Caco-2 (cell line): ENCODE data around the gene ANGPTL2. TPM values are rescaled to one million over a fixed set of nuclear protein-coding genes. Genes with fewer than 3 reads are reported as not detected.

Source experiments
- BruUV-seq: library from RNA; stranded (reverse); fragments of 400-500 nt; replicated peaks from 2 replicates; lab custom pipeline; 2021; lab: Mats Ljungman, UMichigan
- CTCF ChIA-PET: fragments of 300-600 bp; sonication (Branson Sonifier 250); formaldehyde crosslinking; loops from one replicate; lab custom pipeline; 2022; ENCODE audit warnings: antibody characterized with exemption; lab: Charles Lee
- POLR2A ChIA-PET: fragments of 300-600 bp; sonication (Branson Sonifier 250); formaldehyde crosslinking; loops from one replicate; lab custom pipeline; 2022; ENCODE audit warnings: antibody characterized with exemption; lab: Charles Lee
- DNase-seq, 2 experiments: peaks; one replicate each; pipeline versions ENCODE4 v3.0.0 to v3.0.0-alpha.2; 2020 to 2022
- H3K27me3 ChIP-seq: replicated peaks from 2 replicates; pipeline ENCODE4 v1.6.0; 2011; ENCODE audit warnings: low read length; ENCODE audit not compliant: control insufficient read depth, insufficient read depth
- H3K36me3 ChIP-seq: 2 replicates; pipeline ENCODE4 v1.5.1; 2011; ENCODE audit warnings: low read length; ENCODE audit not compliant: control insufficient read depth, insufficient read depth
- H3K4me1 ChIP-seq: fragments of 250-450 bp; sonication (Bioruptor Pico); 2 replicates; pipeline ENCODE4 v1.5.1; 2020; ENCODE audit warnings: mild to moderate bottlenecking
- H3K4me3 ChIP-seq: 2 replicates; pipeline ENCODE4 v1.5.1; 2011; ENCODE audit warnings: low read depth, mild to moderate bottlenecking, control low read depth, low read length
- H3K9me3 ChIP-seq: fragments of 250-450 bp; sonication (Bioruptor Pico); 2 replicates; pipeline ENCODE4 v1.5.1; 2020; ENCODE audit warnings: mild to moderate bottlenecking, moderate library complexity
- H3K27ac Mint-ChIP-seq: one replicate; pipeline ENCODE4 v1.8.0; 2022; ENCODE audit warnings: mixed read lengths; ENCODE audit not compliant: unreplicated experiment
- H3K27me3 Mint-ChIP-seq: one replicate; pipeline ENCODE4 v1.8.0; 2022; ENCODE audit warnings: mixed read lengths; ENCODE audit not compliant: insufficient read depth, unreplicated experiment
- H3K36me3 Mint-ChIP-seq: one replicate; pipeline ENCODE4 v1.8.0; 2022; ENCODE audit warnings: mild to moderate bottlenecking, mixed read lengths; ENCODE audit not compliant: insufficient read depth, unreplicated experiment
- H3K4me1 Mint-ChIP-seq: one replicate; pipeline ENCODE4 v1.8.0; 2022; ENCODE audit warnings: low read depth, mixed read lengths; ENCODE audit not compliant: unreplicated experiment
- H3K4me3 Mint-ChIP-seq: one replicate; pipeline ENCODE4 v1.8.0; 2022; ENCODE audit warnings: mild to moderate bottlenecking, moderate library complexity, mixed read lengths; ENCODE audit not compliant: unreplicated experiment
- H3K9me3 Mint-ChIP-seq: one replicate; pipeline ENCODE4 v1.8.0; 2022; ENCODE audit warnings: mixed read lengths; ENCODE audit not compliant: unreplicated experiment
- CTCF ChIP-seq, 2 experiments: fragments of 200-600 bp in 1 of 2; IDR thresholded peaks; 1 replicate in 1 of 2; 2 replicates in 1 of 2; pipeline versions ENCODE4 v1.5.1 to v1.8.0; 2011 to 2022; ENCODE audit warnings: antibody characterized with exemption in 1 of 2, control low read depth in 1 of 2, inconsistent platforms in 1 of 2, low read depth in 1 of 2, low read length in 1 of 2, mild to moderate bottlenecking in 1 of 2, moderate library complexity in 1 of 2; ENCODE audit not compliant: insufficient read depth in 1 of 2, severe bottlenecking in 1 of 2, unreplicated experiment in 1 of 2
- intact Hi-C: fragments of 100-400 bp; cut with micrococcal nuclease; formaldehyde crosslinking; loops from one replicate; pipeline ENCODE4 v1.10.0; 2022; ENCODE audit not compliant: unreplicated experiment
- total RNA-seq: library from RNA; stranded (reverse); gene quantifications from 2 replicates; pipeline ENCODE4 v1.2.3, GENCODE V29; 2022

The ANGPTL2 gene
- total RNA-seq, 1 experiment from 2014 or later, result not detected

GRCh38 chr9:127140842-127141675, 18.6 kb upstream of the ANGPTL2 start:
- ChIA-PET CTCF (no interaction called here), POLR2A (no interaction called here)
- no peak for TF ChIP-seq CTCF (IDR thresholded peaks at IDR 0.05; ENCODE audit: insufficient read depth in 1 of 2, low read depth in 1 of 2, low read length in 1 of 2, severe bottlenecking in 1 of 2, unreplicated experiment in 1 of 2)
- Mint-ChIP-seq H3K36me3 (peaks cover 6% of the 10 kb centered on the region), H3K9me3 (no peaks in the 10 kb centered on the region), H3K27ac (no peak overlapping the region), H3K4me3 (no peak overlapping the region), H3K27me3 (no peaks in the 10 kb centered on the region), H3K4me1 (peaks cover 7% of the 10 kb centered on the region)
- BruUV-seq, result no TSS peak
- intact Hi-C loops, result no loop called here
- H3K9me3 ChIP-seq, result no peaks in the 10 kb centered on the region; the same call in 1 of the 2 replicates
- no peaks in the 10 kb centered on the region for H3K27me3 ChIP-seq
- no peaks in the 10 kb centered on the region for H3K4me1 ChIP-seq
- H3K36me3 ChIP-seq, result no peaks in the 10 kb centered on the region; the same call in 1 of the 2 replicates
- DNase-seq, result no peak
- no peak overlapping the region for H3K4me3 ChIP-seq

- Mint-ChIP-seq H3K9me3 (no peaks in the 10 kb centered on the region), H3K27me3 (no peaks in the 10 kb centered on the region), H3K4me3 (no peak overlapping the region), H3K36me3 (peaks cover 6% of the 10 kb centered on the region), H3K4me1 (peaks cover 7% of the 10 kb centered on the region), H3K27ac (no peak overlapping the region)
- no TSS peak for BruUV-seq
- no peak for TF ChIP-seq CTCF (IDR thresholded peaks at IDR 0.05; ENCODE audit: insufficient read depth in 1 of 2, low read depth in 1 of 2, low read length in 1 of 2, severe bottlenecking in 1 of 2, unreplicated experiment in 1 of 2)
- intact Hi-C loops, result no loop called here
- Histone ChIP-seq H3K27me3 (no peaks in the 10 kb centered on the region), H3K9me3 (no peaks in the 10 kb centered on the region; the same call in 1 of the 2 replicates), H3K36me3 (no peaks in the 10 kb centered on the region; the same call in 1 of the 2 replicates), H3K4me3 (no peak overlapping the region), H3K4me1 (no peaks in the 10 kb centered on the region)
- DNase-seq, result no peak
- CTCF ChIA-PET, result no interaction called here
- POLR2A ChIA-PET, result no interaction called here
Measured at GRCh38 chr9:127140181-127140580, 17.7 kb upstream of the ANGPTL2 start.

- no peaks in the 10 kb centered on the region for H3K27me3 Mint-ChIP-seq
- Histone ChIP-seq H3K4me1 (no peaks in the 10 kb centered on the region), H3K4me3 (no peak overlapping the region), H3K9me3 (no peaks in the 10 kb centered on the region; the same call in 1 of the 2 replicates), H3K27me3 (no peaks in the 10 kb centered on the region), H3K36me3 (no peaks in the 10 kb centered on the region; the same call in 1 of the 2 replicates)
- H3K4me1 Mint-ChIP-seq, result peaks cover 7% of the 10 kb centered on the region
- no peak for DNase-seq
- H3K27ac Mint-ChIP-seq, result no peak overlapping the region
- no TSS peak for BruUV-seq
- ChIA-PET CTCF (no interaction called here), POLR2A (no interaction called here)
- H3K9me3 Mint-ChIP-seq, result no peaks in the 10 kb centered on the region
- peaks cover 6% of the 10 kb centered on the region for H3K36me3 Mint-ChIP-seq
- no peak for TF ChIP-seq CTCF (IDR thresholded peaks at IDR 0.05; ENCODE audit: insufficient read depth in 1 of 2, low read depth in 1 of 2, low read length in 1 of 2, severe bottlenecking in 1 of 2, unreplicated experiment in 1 of 2)
- intact Hi-C loops, result no loop called here
- H3K4me3 Mint-ChIP-seq, result no peak overlapping the region
Measured at GRCh38 chr9:127139775-127140174, 17.3 kb upstream of the ANGPTL2 start.
